Measurements from ENCODE around the gene LRP10.
"Not testable (repeated sequence)": the region's sequence is repeated elsewhere in the genome, so short reads cannot be mapped to it uniquely, and the experiment has no call there.

LRP10 gene

GRCh38 chr14:22843123-22843925 is 28.2 kb upstream of the LRP10 start:
- DNase-seq (ENCODE audit: low spot score): no peak

- no peak for DNase-seq (ENCODE audit: low spot score)
Observed at GRCh38 chr14:22844221-22845102, 27.1 kb upstream of the LRP10 start.

- no peak for DNase-seq (ENCODE audit: low spot score)
Observed at GRCh38 chr14:22845103-22845394, 26.5 kb upstream of the LRP10 start.

- no peak for DNase-seq (ENCODE audit: low spot score)
Observed at GRCh38 chr14:22845821-22846625, 25.5 kb upstream of the LRP10 start.

- no peak for DNase-seq (ENCODE audit: low spot score)
Observed at GRCh38 chr14:22846811-22847307, 24.7 kb upstream of the LRP10 start.

- no peak for DNase-seq (ENCODE audit: low spot score)
Observed at GRCh38 chr14:22847661-22848341, 23.7 kb upstream of the LRP10 start.

GRCh38 chr14:22848351-22849164 is 23.0 kb upstream of the LRP10 start:
- DNase-seq (ENCODE audit: low spot score): no peak

- no peak for DNase-seq (ENCODE audit: low spot score)
Observed at GRCh38 chr14:22849212-22849819, 22.2 kb upstream of the LRP10 start.

- no peak for DNase-seq (ENCODE audit: low spot score)
Observed at GRCh38 chr14:22850944-22851764, 20.4 kb upstream of the LRP10 start.

GRCh38 chr14:22852178-22852577 is 19.4 kb upstream of the LRP10 start:
- not testable (repeated sequence) for DNase-seq (ENCODE audit: low spot score)

- no peak for DNase-seq (ENCODE audit: low spot score)
Observed at GRCh38 chr14:22852599-22852939, 19.0 kb upstream of the LRP10 start.

GRCh38 chr14:22852940-22853767 is 18.4 kb upstream of the LRP10 start:
- peak; percentile 84 for DNase-seq (ENCODE audit: low spot score)

GRCh38 chr14:22854296-22854695 is 17.2 kb upstream of the LRP10 start:
- not testable (repeated sequence) for DNase-seq (ENCODE audit: low spot score)

- no peak for DNase-seq (ENCODE audit: low spot score)
Observed at GRCh38 chr14:22854963-22855724, 16.4 kb upstream of the LRP10 start.

GRCh38 chr14:22856428-22856827 is 15.1 kb upstream of the LRP10 start:
- DNase-seq (ENCODE audit: low spot score): no peak

GRCh38 chr14:22860377-22860776 is 11.2 kb upstream of the LRP10 start:
- DNase-seq (ENCODE audit: low spot score): not testable (repeated sequence)

- DNase-seq (ENCODE audit: low spot score): no peak
Observed at GRCh38 chr14:22861651-22862050, 9.9 kb upstream of the LRP10 start.

GRCh38 chr14:22864979-22865378 is 6.6 kb upstream of the LRP10 start:
- no peak for DNase-seq (ENCODE audit: low spot score)

Measured in HuH-7.5 (cell line).